Ascending aorta (tissue), 2 donors: Measurements from ENCODE around the gene RACGAP1. TPM values are rescaled to one million over a fixed set of nuclear protein-coding genes. Genes with fewer than 3 reads are reported as not detected.

ENCODE experiments used
- DNase-seq, 2 donors: peaks; one replicate each; pipeline ENCODE4 v3.0.0-alpha.2; 2019; ENCODE audit warnings: low spot score in 2 of 2
- H3K27ac ChIP-seq, 2 donors: fragments of 200-600 bp; sonication (generic); one replicate each; pipeline ENCODE4 v1.5.1; 2016 to 2017; ENCODE audit warnings: mild to moderate bottlenecking in 1 of 2
- H3K27me3 ChIP-seq: fragments of 200-600 bp; sonication (generic); one replicate; pipeline ENCODE4 v1.5.1; 2017
- H3K36me3 ChIP-seq, 2 donors: fragments of 200-600 bp; sonication (generic); one replicate each; pipeline ENCODE4 v1.5.1; 2016
- H3K4me1 ChIP-seq, 2 donors: fragments of 200-600 bp; sonication (generic); one replicate each; pipeline ENCODE4 v1.5.1; 2016 to 2017; ENCODE audit warnings: mild to moderate bottlenecking in 1 of 2
- H3K4me3 ChIP-seq, 2 donors: fragments of 200-600 bp; sonication (generic); one replicate each; pipeline ENCODE4 v1.5.1; 2016 to 2017; ENCODE audit warnings: mild to moderate bottlenecking in 1 of 2
- H3K9me3 ChIP-seq, 2 donors: fragments of 200-600 bp; sonication (generic); one replicate each; pipeline ENCODE4 v1.5.1; 2016
- CTCF ChIP-seq, 3 experiments: fragments of 200-600 bp in 2 of 3; fragments of 450-650 bp in 1 of 3; sonication (generic) in 2 of 3; IDR thresholded peaks; one replicate each; pipeline ENCODE4 v1.5.1; 2016 to 2019; ENCODE audit warnings: antibody characterized with exemption in 3 of 3, mild to moderate bottlenecking in 1 of 3, moderate library complexity in 1 of 3
- intact Hi-C: fragments of 100-400 bp; cut with DNase I; formaldehyde crosslinking; loops from one replicate; pipeline ENCODE4 v1.15.1; 2023
- total RNA-seq: library from RNA; depleted of rRNA; stranded (reverse); fragments of >200 nt; gene quantifications from one replicate; pipeline ENCODE4 v1.1.0, GENCODE V29; 2016

RACGAP1 gene
- total RNA-seq, 1 donor from 2014 or later: 5.1 TPM

- Histone ChIP-seq H3K27ac (no peak overlapping the region), H3K4me3 (no peak overlapping the region), H3K36me3 (no peaks in the 10 kb centered on the region), H3K9me3 (no peaks in the 10 kb centered on the region), H3K27me3 (no peaks in the 10 kb centered on the region), H3K4me1 (peaks cover 0 to 20% of the 10 kb centered on the region in 2 donors)
- intact Hi-C loops: loop anchor here (10.0 kb wide), 1 partner anchor 203 kb away; the partner anchor contains the start of gene CERS5
- no peak for DNase-seq
- TF ChIP-seq CTCF (IDR thresholded peaks at IDR 0.05): no peak
Observed at GRCh38 chr12:49961993-49962764, 63.1 kb downstream of the RACGAP1 start.

GRCh38 chr12:49961111-49961922 is 64.0 kb downstream of the RACGAP1 start, which contains the start of gene AQP5:
Gene AQP5, plus strand, starts transcription at chr12:49961872. Its CDS starts 146 bp downstream, at chr12:49962018.
- H3K27me3 ChIP-seq: no peaks in the 10 kb centered on the region
- no peak for DNase-seq

GRCh38 chr12:49960474-49961110 is 64.7 kb downstream of the RACGAP1 start:
- peak overlapping the region in 1 of 2 donors; percentile 62 for H3K4me3 ChIP-seq
- TF ChIP-seq CTCF (IDR thresholded peaks at IDR 0.05): no peak
- no peak for DNase-seq
- no peaks in the 10 kb centered on the region for H3K9me3 ChIP-seq
- intact Hi-C loops: loop anchor here (10.0 kb wide), 1 partner anchor 204 kb away; the partner anchor contains the start of gene CERS5
- H3K36me3 ChIP-seq: no peaks in the 10 kb centered on the region
- no peak overlapping the region for H3K27ac ChIP-seq
- H3K4me1 ChIP-seq: peaks cover 0 to 19% of the 10 kb centered on the region in 2 donors
- H3K27me3 ChIP-seq: no peaks in the 10 kb centered on the region

More at GRCh38 chr12:49961111-49961922, 64.0 kb downstream of the RACGAP1 start, which contains the start of gene AQP5:
- Histone ChIP-seq H3K9me3 (no peaks in the 10 kb centered on the region), H3K36me3 (no peaks in the 10 kb centered on the region), H3K4me3 (peak within 1 kb of the TSS; percentile 54 to 62), H3K4me1 (peaks cover 0 to 19% of the 10 kb centered on the region in 2 donors), H3K27ac (no peak within 1 kb of the TSS)
- no peak for TF ChIP-seq CTCF (IDR thresholded peaks at IDR 0.05)
- intact Hi-C loops: loop anchor here (10.0 kb wide), 1 partner anchor 203 kb away; the partner anchor contains the start of gene CERS5

GRCh38 chr12:49959685-49960473 is 65.4 kb downstream of the RACGAP1 start:
- no peaks in the 10 kb centered on the region for H3K9me3 ChIP-seq
- no peak overlapping the region for H3K27ac ChIP-seq
- no peaks in the 10 kb centered on the region for H3K36me3 ChIP-seq
- H3K4me1 ChIP-seq: peaks cover 0 to 19% of the 10 kb centered on the region in 2 donors
- no peaks in the 10 kb centered on the region for H3K27me3 ChIP-seq
- H3K4me3 ChIP-seq: no peak overlapping the region
- TF ChIP-seq CTCF (IDR thresholded peaks at IDR 0.05): no peak
- intact Hi-C loops: loop anchor here (10.0 kb wide), 1 partner anchor 205 kb away; the partner anchor contains the start of gene CERS5
- no peak for DNase-seq
